GM21423 (cell line): ENCODE results near the gene RNF213.

Experiments
- ATAC-seq: cut with Tn5 transposase; IDR thresholded peaks from one replicate; pipeline ENCODE4 v1.9.1; 2021; ENCODE audit warnings: mild to moderate bottlenecking, moderate library complexity; ENCODE audit not compliant: unreplicated experiment

The RNF213 gene

GRCh38 chr17:80427366-80428282 is 167.0 kb downstream of the RNF213 start:
- ATAC-seq = no peak

GRCh38 chr17:80428363-80428762 is 167.7 kb downstream of the RNF213 start:
- no peak for ATAC-seq

- ATAC-seq = no peak
Observed at GRCh38 chr17:80428796-80429195, 168.1 kb downstream of the RNF213 start.

GRCh38 chr17:80429356-80430275 is 169.0 kb downstream of the RNF213 start:
- ATAC-seq = no peak

- no peak for ATAC-seq
Observed at GRCh38 chr17:80430446-80431245, 170.0 kb downstream of the RNF213 start.

- no peak for ATAC-seq
Observed at GRCh38 chr17:80431246-80432195, 170.9 kb downstream of the RNF213 start.

- ATAC-seq = no peak
Observed at GRCh38 chr17:80432350-80432955, 171.8 kb downstream of the RNF213 start.

- ATAC-seq = no peak
Observed at GRCh38 chr17:80432961-80433550, 172.4 kb downstream of the RNF213 start.

- no peak for ATAC-seq
Observed at GRCh38 chr17:80433916-80434666, 173.4 kb downstream of the RNF213 start.

- no peak for ATAC-seq
Observed at GRCh38 chr17:80437532-80437931, 176.9 kb downstream of the RNF213 start.

- no peak for ATAC-seq
Observed at GRCh38 chr17:80438806-80439205, 178.2 kb downstream of the RNF213 start.

GRCh38 chr17:80439499-80439898 is 178.8 kb downstream of the RNF213 start:
- no peak for ATAC-seq

- no peak for ATAC-seq
Observed at GRCh38 chr17:80441133-80441578, 180.5 kb downstream of the RNF213 start.

GRCh38 chr17:80441598-80442322 is 181.1 kb downstream of the RNF213 start:
- no peak for ATAC-seq

GRCh38 chr17:80442323-80442659 is 181.6 kb downstream of the RNF213 start:
- no peak for ATAC-seq

- ATAC-seq = no peak
Observed at GRCh38 chr17:80442764-80443163, 182.1 kb downstream of the RNF213 start.

GRCh38 chr17:80443498-80443897 is 182.8 kb downstream of the RNF213 start:
- ATAC-seq = no peak
